H1 (cell line): ENCODE measurements around the gene TNFAIP1. TPM values are rescaled to one million over a fixed set of nuclear protein-coding genes. Genes with fewer than 3 reads are reported as not detected.
"Not testable (repeated sequence)": the region's sequence is repeated elsewhere in the genome, so short reads cannot be mapped to it uniquely, and the experiment has no call there.

ENCODE experiments used
- CTCF ChIA-PET: fragments of 300-600 bp; sonication (Branson Sonifier 250); formaldehyde crosslinking; loops from one replicate; lab custom pipeline; 2021; ENCODE audit not compliant: partially characterized antibody; lab: Charles Lee
- POLR2A ChIA-PET: fragments of 300-600 bp; sonication (Branson Sonifier 250); formaldehyde crosslinking; loops from one replicate; lab custom pipeline; 2021; ENCODE audit warnings: inconsistent platforms; ENCODE audit not compliant: partially characterized antibody; lab: Charles Lee
- DNase-seq, 2 experiments: peaks; one replicate each; pipeline versions ENCODE4 v3.0.0 to v3.0.0-alpha.2; 2010 to 2022; ENCODE audit warnings: low spot score in 2 of 2, low read depth in 1 of 2, mixed read lengths in 1 of 2
- FAIRE-seq: peaks from 2 replicates; lab custom pipeline; 2011; peaks lifted over from hg19 to GRCh38; lab: Jason Lieb, UNC
- H2AFZ ChIP-seq: 2 replicates; pipeline ENCODE4 v1.8.1; 2012; ENCODE audit warnings: low read length, inconsistent platforms
- H2AK5ac ChIP-seq: 2 replicates; pipeline ENCODE4 v1.6.1; 2013; ENCODE audit warnings: low read depth, low read length
- H2BK120ac ChIP-seq: replicated peaks from 2 replicates; pipeline ENCODE3; 2013; ENCODE audit warnings: low read depth, low read length, inconsistent platforms
- H2BK12ac ChIP-seq: 2 replicates; pipeline ENCODE4 v1.6.1; 2013; ENCODE audit warnings: low read depth, low read length
- H2BK15ac ChIP-seq: 2 replicates; pipeline ENCODE4 v1.6.1; 2013; ENCODE audit warnings: low read length
- H2BK20ac ChIP-seq: 2 replicates; pipeline ENCODE4 v1.6.1; 2013; ENCODE audit warnings: low read length
- H2BK5ac ChIP-seq: 2 replicates; pipeline ENCODE4 v1.6.1; 2013; ENCODE audit warnings: low read depth, low read length
- H3K14ac ChIP-seq: 2 replicates; pipeline ENCODE4 v1.6.1; 2013; ENCODE audit warnings: inconsistent platforms; ENCODE audit not compliant: insufficient read length
- H3K18ac ChIP-seq: 2 replicates; pipeline ENCODE4 v1.6.1; 2013; ENCODE audit warnings: low read length; ENCODE audit errors: extremely low read depth
- H3K23ac ChIP-seq: 2 replicates; pipeline ENCODE4 v1.6.1; 2013; ENCODE audit warnings: inconsistent platforms; ENCODE audit not compliant: insufficient read length
- H3K23me2 ChIP-seq: 2 replicates; pipeline ENCODE4 v1.6.1; 2013; ENCODE audit warnings: low read depth, low read length
- H3K27ac ChIP-seq: 2 replicates; pipeline ENCODE4 v1.6.1; 2011; ENCODE audit warnings: low read depth, low read length, inconsistent platforms
- H3K27me3 ChIP-seq, 4 experiments: replicated peaks in 1 of 4; 1 replicate in 1 of 4; 2 replicates in 3 of 4; pipeline versions ENCODE4 v1.6.1 to v1.8.1; 2011 to 2013; ENCODE audit warnings: low read length in 3 of 4, mild to moderate bottlenecking in 3 of 4, inconsistent platforms in 2 of 4, mixed read lengths in 2 of 4, moderate library complexity in 1 of 4; ENCODE audit not compliant: control insufficient read depth in 3 of 4, insufficient read depth in 3 of 4; ENCODE audit errors: extremely low read depth in 1 of 4
- H3K36me3 ChIP-seq, 4 experiments: 2 replicates each; pipeline versions ENCODE4 v1.6.1 to v1.8.1; 2011 to 2013; ENCODE audit warnings: mild to moderate bottlenecking in 4 of 4, low read length in 3 of 4, moderate library complexity in 2 of 4, control low read depth in 1 of 4, inconsistent platforms in 1 of 4; ENCODE audit not compliant: insufficient read depth in 4 of 4, control insufficient read depth in 2 of 4
- H3K4ac ChIP-seq: replicated peaks from 2 replicates; pipeline ENCODE3; 2013; ENCODE audit warnings: low read length, low read depth, mixed read lengths, inconsistent platforms; ENCODE audit not compliant: insufficient read length
- H3K4me1 ChIP-seq, 4 experiments: replicated peaks in 1 of 4; 1 replicate in 1 of 4; 2 replicates in 3 of 4; pipeline versions ENCODE4 v1.6.1 to v1.8.1; 2011 to 2013; ENCODE audit warnings: low read length in 3 of 4, inconsistent platforms in 2 of 4, mixed read lengths in 1 of 4; ENCODE audit not compliant: insufficient read depth in 4 of 4, control insufficient read depth in 3 of 4
- H3K4me2 ChIP-seq, 2 experiments: 2 replicates each; pipeline versions ENCODE4 v1.6.1 to v1.8.1; 2011 to 2013; ENCODE audit warnings: low read depth in 2 of 2, low read length in 2 of 2, control low read depth in 1 of 2, inconsistent platforms in 1 of 2, mild to moderate bottlenecking in 1 of 2; ENCODE audit not compliant: insufficient read depth in 1 of 2
- H3K4me3 ChIP-seq, 4 experiments: fragments of 200-600, 300-600 bp in 1 of 4; sonication (generic), shearing (Covaris generic), sonication (Bioruptor Twin) in 1 of 4; 2 replicates each; pipeline versions ENCODE4 v1.5.1 to v1.8.1; 2011 to 2016; ENCODE audit warnings: low read length in 4 of 4, low read depth in 3 of 4, control low read depth in 2 of 4, inconsistent platforms in 2 of 4, mild to moderate bottlenecking in 2 of 4, mixed read lengths in 1 of 4, moderate library complexity in 1 of 4; ENCODE audit not compliant: insufficient read depth in 2 of 4; ENCODE audit errors: extremely low read depth in 1 of 4
- H3K56ac ChIP-seq: replicated peaks from 2 replicates; pipeline ENCODE3; 2013; ENCODE audit warnings: low read depth, mild to moderate bottlenecking, mixed read lengths, low read length, inconsistent platforms; ENCODE audit not compliant: insufficient read length
- H3K79me1 ChIP-seq: 2 replicates; pipeline ENCODE4 v1.6.1; 2013; ENCODE audit warnings: low read depth, low read length, control low read depth
- H3K79me2 ChIP-seq, 2 experiments: 2 replicates each; pipeline versions ENCODE4 v1.6.1 to v1.8.1; 2012 to 2013; ENCODE audit warnings: low read length in 2 of 2, mild to moderate bottlenecking in 2 of 2, inconsistent platforms in 1 of 2; ENCODE audit not compliant: insufficient read depth in 2 of 2, control insufficient read depth in 1 of 2
- H3K9ac ChIP-seq, 4 experiments: replicated peaks in 1 of 4; 1 replicate in 1 of 4; 2 replicates in 3 of 4; pipeline versions ENCODE4 v1.6.1 to v1.8.1; 2011 to 2013; ENCODE audit warnings: low read depth in 3 of 4, low read length in 3 of 4, control low read depth in 2 of 4, mild to moderate bottlenecking in 2 of 4, moderate library complexity in 2 of 4, inconsistent platforms in 1 of 4; ENCODE audit errors: extremely low read depth in 1 of 4
- H3K9me3 ChIP-seq, 2 experiments: 2 replicates each; pipeline versions ENCODE4 v1.6.1 to v1.8.1; 2012 to 2013; ENCODE audit warnings: mild to moderate bottlenecking in 2 of 2, moderate library complexity in 2 of 2, control low read depth in 1 of 2, inconsistent platforms in 1 of 2, low read depth in 1 of 2, low read length in 1 of 2, mixed read lengths in 1 of 2; ENCODE audit not compliant: insufficient read depth in 2 of 2
- H4K20me1 ChIP-seq, 2 experiments: replicated peaks in 1 of 2; 2 replicates each; pipeline versions ENCODE3 to v1.8.1; 2011 to 2013; ENCODE audit warnings: inconsistent platforms in 2 of 2, low read length in 2 of 2, mild to moderate bottlenecking in 1 of 2; ENCODE audit not compliant: insufficient read depth in 2 of 2, control insufficient read depth in 1 of 2
- H4K5ac ChIP-seq: 2 replicates; pipeline ENCODE4 v1.6.1; 2013; ENCODE audit warnings: low read length, low read depth, mixed read lengths, inconsistent platforms; ENCODE audit not compliant: insufficient read length
- H4K8ac ChIP-seq: 2 replicates; pipeline ENCODE4 v1.8.0; 2013; ENCODE audit warnings: mild to moderate bottlenecking, moderate library complexity, low read length, inconsistent platforms; ENCODE audit not compliant: insufficient read depth; ENCODE audit errors: extremely low read depth
- H4K91ac ChIP-seq: replicated peaks from 2 replicates; pipeline ENCODE3; 2013; ENCODE audit warnings: low read length, mixed read lengths, inconsistent platforms; ENCODE audit not compliant: insufficient read length
- CBX8 ChIP-seq: fragments of 300-800, 300-1000 bp; sonication (generic); IDR thresholded peaks from 2 replicates; pipeline ENCODE4 v1.7.1; 2016; ENCODE audit warnings: low read depth, low read length, borderline replicate concordance
- FOSL1 ChIP-seq: IDR thresholded peaks from 2 replicates; pipeline ENCODE4 v1.6.1; 2011; ENCODE audit warnings: mild to moderate bottlenecking, low read depth, low read length, moderate library complexity; ENCODE audit not compliant: insufficient read depth
- GABPA ChIP-seq: IDR thresholded peaks from 2 replicates; pipeline ENCODE4 v1.6.1; 2011; ENCODE audit warnings: mild to moderate bottlenecking, low read length, moderate library complexity, borderline replicate concordance; ENCODE audit not compliant: insufficient read depth
- GTF2F1 ChIP-seq: IDR thresholded peaks from 2 replicates; pipeline ENCODE4 v1.6.1; 2012; ENCODE audit warnings: low read depth, low read length, improper control_type of control experiment, borderline replicate concordance
- HDAC6 ChIP-seq: IDR thresholded peaks from one replicate; pipeline ENCODE4 v1.7.1; 2012; ENCODE audit warnings: low read depth, mild to moderate bottlenecking, inconsistent platforms, low read length, moderate library complexity
- KDM1A ChIP-seq: fragments of 200-600, 300-600 bp; sonication (generic); IDR thresholded peaks from 2 replicates; pipeline ENCODE4 v1.7.1; 2016; ENCODE audit warnings: mild to moderate bottlenecking, low read length, borderline replicate concordance
- SIRT6 ChIP-seq: IDR thresholded peaks from one replicate; pipeline ENCODE4 v1.7.1; 2012; ENCODE audit warnings: low read length, inconsistent platforms
- WGBS, 2 experiments: shearing (Covaris generic) in 1 of 2; methylation state at CpG; one replicate each; pipeline versions ENCODE4 v1.1.6 to v1.1.7; 2013 to 2015; ENCODE audit warnings: low lambda C conversion rate in 2 of 2, mixed read lengths in 2 of 2, inconsistent platforms in 1 of 2, low coverage in 1 of 2, missing lambda C conversion rate in 1 of 2; ENCODE audit not compliant: insufficient replicate concordance in 2 of 2, insufficient coverage in 1 of 2, insufficient read length in 1 of 2; ENCODE audit errors: extremely low coverage in 1 of 2, missing lambda C conversion rate in 1 of 2; 5-methylcytosine and 5-hydroxymethylcytosine counted together
- polyA plus RNA-seq, 7 experiments: library from polyadenylated mRNA; depleted of rRNA in 3 of 7; stranded (reverse) in 5 of 7; unstranded in 2 of 7; fragments of >200 nt in 5 of 7; fragments of 200-250 nt in 2 of 7; gene quantifications; 1 replicate in 5 of 7; 2 replicates in 1 of 7; 4 replicates in 1 of 7; pipeline versions ENCODE4 v1.2.1 to v1.2.3, GENCODE V29; 2011 to 2013; ENCODE audit warnings: missing spikeins in 2 of 7, mixed read lengths in 2 of 7
- total RNA-seq: library from RNA; stranded (reverse); fragmentation: NEBNext Ultra II Directional; extraction: Animal tissue kit (Norgen Biotek cat#: 25700); gene quantifications from 2 replicates; pipeline ENCODE4 v1.2.1, GENCODE V29; 2021
- TF ChIP-seq, protein P1 (sequence below): IDR thresholded peaks from 2 replicates; pipeline ENCODE4 v1.6.1; 2012; ENCODE audit warnings: low read length, inconsistent platforms

The TNFAIP1 gene
- total and polyA plus RNA-seq, 2 of the 8 experiments (the other 6 are each of a cell fraction or from before 2014, with no cell fraction given), result 16.9 to 19.5 TPM

DNA sequence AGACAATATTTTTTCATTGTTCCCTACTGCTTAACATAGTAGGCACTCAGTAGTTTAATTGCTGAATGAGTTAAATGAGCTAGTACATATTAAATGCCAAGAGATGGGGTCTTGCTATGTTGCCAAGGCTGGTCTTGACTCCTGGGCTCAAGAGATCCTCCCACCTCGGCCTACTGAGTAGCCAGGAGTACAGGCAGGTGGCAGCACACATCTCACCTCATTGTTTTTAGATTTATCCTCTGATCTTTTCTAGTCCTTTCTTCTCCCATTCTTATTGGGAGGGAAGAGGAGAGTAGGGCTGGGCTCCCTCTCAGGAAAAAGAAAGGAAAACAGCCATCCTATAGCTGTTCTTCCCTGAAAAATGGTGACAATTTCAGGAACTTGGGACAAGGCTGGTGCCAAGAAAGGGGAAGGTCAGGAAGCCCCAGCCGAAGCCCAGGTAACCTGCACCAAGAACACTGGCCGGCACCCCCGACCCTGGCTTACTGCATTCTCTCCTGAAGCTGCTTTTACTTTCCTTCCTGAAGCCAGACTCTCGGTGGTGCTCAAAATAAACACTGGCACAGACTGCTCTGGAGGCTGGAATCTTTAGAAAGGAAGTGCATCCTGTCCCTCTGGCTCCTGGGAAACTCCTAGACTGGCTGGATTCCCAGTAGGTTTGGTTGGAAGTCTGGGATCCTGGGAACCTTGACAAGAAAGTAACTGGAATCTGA is 2.7 kb downstream of the TNFAIP1 start (continued):
- TF ChIP-seq FOSL1 (no peak), KDM1A (no peak), GABPA (no peak), SIRT6 (no peak), GTF2F1 (no peak), CBX8 (no peak), HDAC6 (no peak)
- TF ChIP-seq, protein P1, sequence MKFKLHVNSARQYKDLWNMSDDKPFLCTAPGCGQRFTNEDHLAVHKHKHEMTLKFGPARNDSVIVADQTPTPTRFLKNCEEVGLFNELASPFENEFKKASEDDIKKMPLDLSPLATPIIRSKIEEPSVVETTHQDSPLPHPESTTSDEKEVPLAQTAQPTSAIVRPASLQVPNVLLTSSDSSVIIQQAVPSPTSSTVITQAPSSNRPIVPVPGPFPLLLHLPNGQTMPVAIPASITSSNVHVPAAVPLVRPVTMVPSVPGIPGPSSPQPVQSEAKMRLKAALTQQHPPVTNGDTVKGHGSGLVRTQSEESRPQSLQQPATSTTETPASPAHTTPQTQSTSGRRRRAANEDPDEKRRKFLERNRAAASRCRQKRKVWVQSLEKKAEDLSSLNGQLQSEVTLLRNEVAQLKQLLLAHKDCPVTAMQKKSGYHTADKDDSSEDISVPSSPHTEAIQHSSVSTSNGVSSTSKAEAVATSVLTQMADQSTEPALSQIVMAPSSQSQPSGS, result no peak
- TF ChIP-seq, all 59 proteins: peak for 0

DNA sequence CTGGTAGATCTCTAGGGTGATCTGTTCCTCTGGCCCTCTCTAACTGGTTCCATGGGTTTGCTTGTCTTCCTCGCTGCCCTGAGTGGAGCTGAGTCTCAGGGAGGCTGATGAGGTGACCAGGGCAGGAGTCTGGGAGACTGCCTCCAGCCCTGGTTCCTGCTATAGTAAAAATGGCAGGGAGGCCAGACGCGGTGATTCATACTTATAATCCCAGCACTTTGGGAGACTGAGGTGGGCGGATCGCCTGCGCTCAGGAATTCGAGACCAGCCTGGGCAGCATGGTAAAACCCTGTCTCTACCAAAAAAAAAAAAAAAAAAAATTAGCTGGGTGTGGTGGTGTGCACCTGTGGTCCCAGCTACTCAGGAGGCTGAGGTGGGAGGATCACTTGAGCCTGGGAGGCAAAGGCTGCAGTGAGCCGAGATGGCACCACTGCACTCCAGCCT is 3.2 kb downstream of the TNFAIP1 start:
- peaks cover 10% of the 10 kb centered on the region; the same call in 1 of the 2 replicates for H3K23me2 ChIP-seq
- ChIA-PET POLR2A (interaction anchor here (0.7 to 1.7 kb wide), 4 partner anchors 10 to 504 kb away, joined by 3 to 5 read pairs (median 4); partner anchors contain the start of gene POLDIP2), CTCF (interaction anchor here (0.9 to 1.5 kb wide), 2 partner anchors 8 to 445 kb away, joined by 3 to 10 read pairs; partner anchors contain the start of gene LYRM9)
- H4K20me1 ChIP-seq, DNase-seq, H4K91ac ChIP-seq, H2BK5ac ChIP-seq, H2AK5ac ChIP-seq, H3K56ac ChIP-seq, H4K5ac ChIP-seq, H3K27me3 ChIP-seq, H2BK120ac ChIP-seq, H3K27ac ChIP-seq, H3K9ac ChIP-seq, H2BK20ac ChIP-seq, H4K8ac ChIP-seq, H2BK15ac ChIP-seq, H3K9me3 ChIP-seq, H3K4me1 ChIP-seq, H3K23ac ChIP-seq, H2BK12ac ChIP-seq, H3K4ac ChIP-seq, FAIRE-seq, H3K4me3 ChIP-seq, H3K14ac ChIP-seq, H3K18ac ChIP-seq, H3K4me2 ChIP-seq, H2AFZ ChIP-seq: not testable (repeated sequence)
- H3K79me1 ChIP-seq, result peaks cover 12% of the 10 kb centered on the region
- H3K36me3 ChIP-seq, result peaks cover 4 to 16% (median 12%) of the 10 kb centered on the region in 4 experiments; a peak in 7 of 8 replicates
- 94% methylated on average over 5 of the region's 8 CpGs; no CpG with 5 or more reads in 1 of the 2 experiments for WGBS, 2 experiments
- H3K79me2 ChIP-seq, result peaks cover 0 to 13% of the 10 kb centered on the region in 2 experiments; a peak in 2 of 4 replicates
